TTC549 (cell line): ENCODE data around the gene CASP6.

Source experiments
- FAIRE-seq: peaks from 2 replicates; lab custom pipeline; 2012; peaks lifted over from hg19 to GRCh38; lab: Jason Lieb, UNC

The CASP6 gene

DNA sequence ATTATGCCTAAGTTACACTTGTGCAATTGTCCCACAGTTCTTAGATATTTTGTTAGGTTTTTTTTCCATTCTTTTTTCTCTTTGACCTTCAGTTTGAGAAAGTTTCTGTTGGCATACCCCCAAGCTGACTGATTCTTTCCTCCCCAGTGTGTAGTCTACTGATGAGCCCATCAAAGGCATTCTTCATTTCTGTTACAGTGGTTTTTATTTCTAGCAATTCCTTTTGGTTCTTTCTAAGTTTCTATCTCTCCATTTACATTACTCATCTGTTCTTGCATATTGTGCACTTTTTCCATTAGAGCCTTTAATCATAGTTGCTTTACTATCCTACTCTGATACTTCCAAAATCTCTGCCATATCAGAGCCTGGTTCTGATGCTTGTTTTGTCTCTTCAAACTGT lies 31.9 kb downstream of the CASP6 start:
- no peak for FAIRE-seq

DNA sequence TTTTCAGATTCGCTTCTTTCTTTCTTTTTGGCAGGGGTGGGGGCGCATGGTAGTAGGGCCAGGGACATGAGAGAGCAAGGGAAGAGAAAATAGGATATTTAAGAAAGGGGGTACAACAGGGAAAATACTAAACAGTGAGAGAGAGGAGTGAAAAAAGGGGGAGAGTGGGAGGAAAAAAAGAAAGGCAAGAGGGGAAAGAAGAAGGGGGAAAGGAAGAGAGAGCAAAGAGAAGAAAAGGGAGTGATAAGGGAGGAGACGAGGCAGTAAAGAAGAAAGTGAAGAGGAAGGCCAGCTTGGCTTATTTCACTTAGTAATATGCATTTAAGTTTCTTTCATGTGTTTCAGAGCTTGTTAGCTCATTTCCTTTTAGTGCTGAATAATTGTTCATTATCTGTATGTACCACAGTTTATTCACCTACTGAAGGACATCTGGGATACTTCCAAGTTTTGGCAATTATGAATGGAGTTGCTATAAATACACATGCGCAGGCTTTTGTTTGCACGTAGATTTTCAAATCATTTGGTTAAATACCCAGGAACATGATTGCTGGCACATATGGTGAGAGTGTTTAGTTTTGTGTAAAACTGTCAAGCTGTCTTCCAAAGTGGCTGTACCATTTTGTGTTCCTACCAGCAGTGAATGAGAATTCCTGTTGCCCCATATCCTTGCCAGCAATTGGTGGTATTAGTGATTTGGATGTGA lies 37.3 kb downstream of the CASP6 start:
- FAIRE-seq: no peak

DNA sequence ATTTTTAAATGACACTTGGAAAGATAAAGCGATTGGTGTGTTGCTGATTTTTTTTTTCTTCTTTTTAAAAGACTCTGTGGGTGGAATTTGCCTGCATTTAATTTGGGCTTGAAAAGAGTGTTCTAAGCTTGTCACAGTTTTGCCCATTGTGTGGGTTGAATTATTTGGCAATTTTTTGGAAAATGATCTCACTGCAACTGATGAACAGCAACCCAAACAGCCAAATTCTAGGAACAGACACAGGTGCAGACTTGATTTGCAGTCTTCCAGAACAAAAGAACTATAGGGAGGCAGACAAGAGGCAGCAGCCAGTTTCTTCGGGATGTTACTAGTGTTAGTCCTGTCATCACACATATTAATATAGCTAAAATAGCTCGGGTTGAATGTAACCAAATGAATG lies 40.5 kb downstream of the CASP6 start:
- no peak for FAIRE-seq

DNA sequence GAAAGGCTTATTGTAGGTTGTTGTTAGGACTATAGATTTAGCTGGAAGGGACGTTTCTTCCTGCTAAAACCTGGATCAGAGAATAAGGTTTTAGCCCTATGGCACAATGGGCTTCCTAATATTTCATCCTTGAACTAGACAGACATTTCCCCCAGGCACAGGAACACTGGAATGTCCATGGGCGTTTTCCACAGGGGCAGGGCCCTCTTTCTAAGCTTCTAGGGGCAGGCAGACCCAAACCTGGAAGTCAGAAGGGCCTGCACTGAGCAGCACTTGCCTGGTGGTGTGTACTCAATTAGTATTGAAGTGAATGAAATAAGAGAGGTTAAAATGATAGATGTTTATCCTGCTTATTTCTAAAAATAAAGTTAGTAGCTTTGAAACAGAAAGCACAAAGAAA lies 41.1 kb downstream of the CASP6 start:
- FAIRE-seq: no peak

DNA sequence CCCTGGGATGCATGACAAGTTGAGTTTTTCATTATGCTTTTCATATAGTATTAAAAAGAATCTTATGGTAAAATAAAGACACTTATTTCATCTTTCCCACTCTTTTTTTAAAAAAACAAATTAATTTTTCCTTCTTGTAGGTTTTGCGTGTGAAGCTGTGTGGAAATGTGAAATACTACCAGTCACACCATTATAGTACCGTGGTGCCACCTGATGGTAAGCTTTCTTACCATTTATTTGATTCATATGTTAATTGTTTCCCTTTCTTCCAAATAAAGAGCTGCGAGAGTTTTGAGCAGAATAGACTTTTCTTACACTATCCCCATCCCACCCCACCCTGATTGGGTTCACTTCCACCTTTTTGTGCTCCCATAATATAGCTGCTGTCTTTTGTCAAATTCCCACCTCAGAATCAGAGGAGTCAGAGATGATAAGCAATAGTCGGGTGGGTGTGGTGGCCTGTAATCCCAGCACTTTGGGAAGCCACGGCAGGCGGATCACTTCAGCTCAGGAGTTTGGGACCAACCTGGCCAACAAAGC lies 44.3 kb downstream of the CASP6 start:
- FAIRE-seq: no peak

DNA sequence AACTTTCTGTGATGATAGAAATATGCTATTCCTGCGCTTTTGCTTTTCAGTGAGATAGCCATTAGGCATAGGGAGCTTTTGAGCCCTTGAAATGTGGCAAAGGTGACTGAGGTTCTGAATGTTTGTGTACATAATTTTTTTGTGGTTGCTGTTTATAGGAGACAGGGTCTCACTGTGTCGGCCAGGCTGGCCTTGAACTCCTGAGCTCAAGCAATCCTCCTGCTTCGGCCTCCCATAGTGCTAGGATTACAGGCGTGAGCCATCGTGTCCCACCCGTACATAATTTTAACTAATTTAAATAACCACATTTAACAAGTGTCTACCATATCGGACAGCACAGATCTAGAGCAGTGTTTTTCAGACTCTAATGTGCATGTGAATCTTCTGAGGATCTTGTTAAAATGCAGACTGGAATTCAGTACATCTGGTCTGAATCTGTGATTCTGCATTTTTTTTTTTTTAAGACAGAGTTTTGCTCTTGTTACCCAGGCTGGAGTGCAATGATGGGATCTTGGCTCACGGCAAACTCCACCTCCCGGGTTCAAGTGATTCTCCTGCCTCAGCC lies 45.3 kb downstream of the CASP6 start:
- FAIRE-seq: no peak

DNA sequence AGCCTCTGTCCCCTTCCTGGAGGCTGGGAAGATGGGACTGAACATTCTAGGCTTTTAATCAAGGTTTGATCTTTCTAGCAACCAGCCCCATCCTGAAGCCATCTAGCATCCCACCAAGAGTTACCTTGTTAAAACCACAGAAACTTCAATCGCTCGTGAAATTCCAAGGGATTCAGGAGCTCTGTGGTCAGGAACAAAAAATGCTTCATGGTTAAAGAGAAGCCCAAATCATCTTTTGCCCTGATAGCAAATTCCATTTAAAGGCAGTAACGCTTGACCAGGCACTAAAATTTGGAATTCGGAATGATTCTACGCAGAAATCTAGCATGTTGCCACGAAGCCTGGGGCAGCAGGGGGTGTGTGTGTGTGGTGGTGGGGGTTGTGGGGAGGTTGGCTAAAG lies 47.8 kb downstream of the CASP6 start:
- FAIRE-seq: no peak

DNA sequence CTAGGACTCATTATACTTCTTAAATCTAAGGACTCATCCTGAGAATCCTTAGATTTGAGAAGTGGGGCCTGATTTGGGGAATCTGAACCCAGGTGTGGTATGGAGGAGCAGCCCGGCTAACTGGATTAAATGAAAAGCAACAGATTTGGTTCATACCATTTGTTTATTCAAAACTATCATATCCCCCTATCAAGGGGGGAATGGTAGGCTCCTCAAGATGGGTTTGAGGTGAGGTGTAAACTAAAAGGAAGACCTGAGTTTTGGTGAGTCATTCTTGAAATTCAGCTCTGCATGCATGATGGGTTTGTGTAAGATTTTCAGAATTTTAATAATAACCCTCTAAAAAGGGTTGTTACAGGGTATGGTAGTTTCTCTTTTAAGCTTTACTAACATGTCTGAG lies 53.4 kb downstream of the CASP6 start:
- FAIRE-seq: no peak

DNA sequence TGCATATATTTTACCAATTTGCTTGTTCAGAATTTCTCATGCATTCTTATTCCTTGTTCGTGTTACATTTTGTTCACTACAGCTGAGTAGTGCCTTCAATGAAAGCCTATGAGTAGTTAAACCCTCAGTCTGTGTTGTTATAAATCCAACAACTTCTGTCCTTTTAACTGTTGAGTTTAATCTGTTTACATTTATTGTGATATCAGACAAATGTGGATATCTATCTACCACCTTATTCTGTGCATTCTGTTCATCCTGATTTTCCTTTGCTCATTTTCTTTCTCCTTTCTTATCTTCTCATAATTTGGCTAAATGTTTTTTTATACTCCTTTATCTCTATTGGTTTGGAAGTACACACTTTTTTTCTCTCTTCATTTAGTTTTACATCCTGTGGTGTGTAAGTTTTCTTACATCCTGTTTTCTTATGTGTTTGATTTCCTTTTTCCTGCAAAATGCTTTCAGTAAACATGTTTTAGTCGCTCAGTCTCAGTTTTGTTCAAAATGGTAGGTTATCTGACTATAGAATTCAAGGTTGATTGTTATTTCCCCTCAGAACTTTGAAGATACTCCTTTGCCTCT lies 54.2 kb downstream of the CASP6 start:
- FAIRE-seq: no peak

DNA sequence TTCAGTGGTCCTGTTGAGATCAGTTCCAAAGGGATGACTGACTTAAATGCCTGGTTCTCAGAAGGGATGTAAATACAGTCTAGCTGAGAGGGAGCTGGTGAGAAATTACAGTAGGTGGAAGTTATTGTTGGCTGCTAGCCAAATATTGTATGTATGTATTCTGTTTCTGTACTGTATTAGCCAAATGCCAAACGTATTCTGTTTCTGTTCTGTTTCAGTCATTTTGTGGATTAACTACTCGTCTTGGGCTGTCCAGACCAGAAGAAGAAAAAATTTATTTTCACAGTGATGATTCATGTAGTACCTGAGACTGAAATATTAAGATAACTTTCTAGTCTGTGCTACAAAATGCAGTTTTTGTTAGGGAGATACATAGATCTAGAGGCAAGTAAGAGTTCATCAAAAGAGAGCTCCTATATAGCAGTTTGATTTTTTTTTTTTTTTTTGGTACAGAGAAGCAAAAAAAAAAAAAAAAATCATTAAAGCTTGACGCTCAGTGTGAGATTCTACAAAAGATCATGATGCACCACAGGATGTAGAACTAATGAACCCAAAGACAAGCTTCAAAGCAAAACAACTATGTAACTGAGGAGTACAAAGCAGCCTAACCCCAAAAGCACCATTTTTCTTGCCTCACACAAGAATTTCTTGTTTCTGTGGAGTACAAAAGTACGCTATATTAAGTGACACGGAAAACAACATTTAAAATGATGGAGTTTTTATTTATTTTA lies 54.8 kb downstream of the CASP6 start:
- FAIRE-seq: no peak

DNA sequence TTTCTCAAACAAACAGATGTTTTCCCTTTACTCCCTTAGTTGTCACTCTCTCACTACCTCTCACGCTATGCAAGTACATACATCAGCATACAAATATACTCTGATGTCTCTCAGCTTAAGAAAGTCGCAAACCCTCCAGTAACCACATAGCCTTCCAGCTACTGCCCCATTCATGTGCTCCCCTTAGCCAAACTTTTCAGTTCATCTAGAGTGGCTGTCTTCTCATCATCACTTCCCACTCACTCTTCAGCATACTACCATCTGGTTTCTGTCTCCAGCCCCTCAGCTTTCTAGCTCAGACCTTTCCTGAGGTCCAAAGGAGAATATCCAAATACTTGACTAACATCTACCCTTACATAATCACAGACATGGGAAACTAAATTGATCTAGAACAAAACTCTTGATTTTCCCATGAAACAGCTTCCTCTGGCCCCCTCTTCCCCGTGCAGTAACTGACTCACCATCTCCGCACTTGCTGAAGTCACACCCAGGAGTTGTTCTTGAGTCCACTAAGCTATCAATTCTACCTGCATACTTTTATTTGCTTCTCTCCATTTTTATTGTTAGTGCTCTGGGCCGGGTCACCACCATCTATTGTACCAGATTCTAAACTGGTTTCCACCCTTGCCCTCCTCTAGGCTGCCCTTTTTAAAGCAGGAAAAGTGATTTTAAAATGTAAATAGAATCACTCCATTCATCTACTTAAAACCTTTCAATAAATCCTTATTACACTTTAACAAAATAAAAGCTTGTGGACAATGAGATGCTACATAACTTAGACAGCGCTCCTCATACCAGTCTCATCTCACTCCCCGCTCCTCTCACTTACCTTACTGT lies 57.2 kb downstream of the CASP6 start:
- FAIRE-seq: no peak

DNA sequence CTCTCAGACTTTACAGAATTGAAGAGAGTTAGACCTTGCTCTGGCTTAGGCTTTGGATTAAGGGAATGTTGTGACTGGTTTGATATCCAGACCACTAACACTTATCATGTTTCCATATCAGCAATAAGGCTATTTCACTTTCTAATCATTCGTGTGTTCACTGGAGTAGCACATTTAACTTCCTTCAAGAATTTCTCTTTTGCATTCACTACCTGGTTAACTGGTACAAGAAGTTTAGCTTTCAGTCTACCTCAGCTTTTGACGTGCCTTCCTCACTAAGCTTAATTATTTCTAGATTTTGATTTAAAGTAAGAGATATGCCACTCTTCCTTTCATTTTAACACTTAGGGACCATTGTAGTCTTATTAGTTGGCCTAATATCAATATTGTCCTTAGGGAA lies 62.6 kb downstream of the CASP6 start:
- no peak for FAIRE-seq
